GM12864 (cell line): Measurements from ENCODE around the gene HS6ST3.

ENCODE experiments used
- DNase-seq: peaks from one replicate; pipeline ENCODE4 v3.0.0-alpha.2; 2011; ENCODE audit warnings: low read depth
- H3K4me3 ChIP-seq: 2 replicates; pipeline ENCODE4 v1.5.1; 2011; ENCODE audit warnings: mild to moderate bottlenecking, low read depth, low read length, control low read depth
- CTCF ChIP-seq: IDR thresholded peaks from 2 replicates; pipeline ENCODE4 v1.5.1; 2011; ENCODE audit warnings: low read depth, mild to moderate bottlenecking, moderate library complexity, low read length, control low read depth, inconsistent platforms; ENCODE audit errors: missing control alignments

Gene HS6ST3

GRCh38 chr13:96178759-96179158 lies 88.9 kb downstream of the HS6ST3 start:
- TF ChIP-seq CTCF, result no peak
- no peak for DNase-seq

DNA sequence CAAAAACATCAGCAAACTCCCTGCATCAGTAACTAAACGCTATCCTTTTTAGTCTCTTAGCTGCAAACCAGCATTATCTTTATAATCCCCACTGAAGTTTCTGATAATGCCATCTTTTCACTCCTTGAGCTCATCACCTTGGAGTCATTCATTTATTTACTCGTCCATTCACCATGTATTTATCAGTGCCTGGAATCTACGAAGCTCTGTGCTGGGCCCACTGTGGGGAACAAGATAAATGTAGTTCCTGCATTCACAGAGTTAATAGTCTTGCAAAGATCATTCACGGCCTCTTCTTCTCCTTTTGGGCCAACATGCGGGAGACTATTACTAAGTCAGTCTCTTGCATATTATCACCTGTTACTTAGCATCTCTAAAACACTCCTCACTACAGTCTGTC lies 89.4 kb downstream of the HS6ST3 start:
- no peak for TF ChIP-seq CTCF
- DNase-seq, result no peak

More at GRCh38 chr13:96178759-96179158, 88.9 kb downstream of the HS6ST3 start:
- no peak overlapping the region for H3K4me3 ChIP-seq

DNA sequence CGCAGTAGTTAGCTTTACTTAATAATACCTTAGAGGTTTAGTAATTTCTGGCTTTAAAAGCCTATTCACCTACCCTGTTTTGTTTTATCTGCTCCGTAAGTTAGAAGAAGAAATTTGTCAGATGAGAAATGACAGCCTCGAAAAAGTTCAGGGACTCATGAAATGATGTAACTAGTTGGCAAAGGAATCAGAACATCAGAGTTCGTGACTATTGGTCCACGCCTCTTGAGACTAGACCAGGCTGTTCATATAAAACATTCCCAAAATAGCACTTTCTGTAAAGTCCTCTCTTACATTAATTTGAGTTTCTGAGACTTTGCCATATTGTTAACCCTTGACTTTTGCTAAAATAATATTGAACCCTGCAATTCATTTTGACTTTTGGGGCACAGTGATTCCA lies 92.0 kb downstream of the HS6ST3 start:
- H3K4me3 ChIP-seq, result no peak overlapping the region
- no peak for TF ChIP-seq CTCF
- DNase-seq, result no peak

More for the DNA sequence above, 89.4 kb downstream of the HS6ST3 start:
- no peak overlapping the region for H3K4me3 ChIP-seq

DNA sequence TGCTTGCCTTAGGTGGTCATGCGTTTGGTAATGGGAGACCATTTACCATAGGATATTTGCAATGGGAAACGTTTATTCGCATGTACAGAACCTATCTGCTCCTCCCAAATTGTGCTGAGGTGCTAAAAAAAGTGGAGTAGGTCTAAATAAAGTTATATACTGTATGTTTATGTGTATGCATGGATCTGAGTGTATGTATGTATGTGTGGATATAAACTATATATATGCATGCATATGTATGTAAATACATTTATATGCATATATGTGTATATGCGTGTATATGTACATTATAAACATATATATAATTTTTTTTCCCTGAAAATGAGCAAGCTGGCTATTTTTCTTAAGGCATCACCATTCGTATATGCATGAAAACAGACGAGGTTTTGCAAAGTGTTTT lies 95.9 kb downstream of the HS6ST3 start:
- H3K4me3 ChIP-seq, result no peak overlapping the region
- TF ChIP-seq CTCF, result no peak
- no peak for DNase-seq

- TF ChIP-seq CTCF, result no peak
- no peak overlapping the region for H3K4me3 ChIP-seq
- no peak for DNase-seq
Observed at GRCh38 chr13:96191367-96191766, 101.5 kb downstream of the HS6ST3 start.

DNA sequence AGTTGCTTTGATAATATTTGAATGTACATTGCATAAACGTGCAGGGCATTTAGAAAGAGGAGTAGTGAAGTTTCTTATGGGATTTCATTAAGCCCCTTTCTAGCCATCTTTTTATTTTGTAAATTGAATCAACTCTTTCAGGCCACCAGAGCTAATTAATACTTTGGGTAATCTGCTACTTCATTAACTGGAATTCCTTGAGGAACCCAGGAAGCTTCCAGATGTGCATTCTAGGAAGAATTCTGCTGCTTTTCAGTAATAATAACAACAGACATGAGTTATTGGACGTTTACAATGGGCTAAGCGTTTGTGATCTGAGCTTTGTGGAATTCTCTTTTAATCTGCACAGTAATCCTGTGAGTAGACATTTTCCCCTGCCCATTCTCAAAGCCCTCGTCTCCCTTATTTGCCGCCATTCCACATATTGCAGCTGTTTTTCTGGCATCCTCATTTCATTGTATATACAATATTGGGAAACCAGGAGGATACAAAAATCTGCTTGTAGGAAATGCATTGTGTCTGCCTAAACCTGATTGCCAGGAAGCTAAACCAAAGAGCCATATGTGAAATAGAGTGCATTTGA lies 103.9 kb downstream of the HS6ST3 start:
- H3K4me3 ChIP-seq, result no peak overlapping the region
- DNase-seq, result no peak
- TF ChIP-seq CTCF, result no peak

- no peak overlapping the region for H3K4me3 ChIP-seq
- TF ChIP-seq CTCF, result no peak
- DNase-seq, result no peak
Observed at GRCh38 chr13:96198038-96198437, 108.1 kb downstream of the HS6ST3 start.
